Peyer's patch (tissue), 4 donors: ENCODE data around the gene ATP6V0D1.

Experiments used
- POLR2A ChIP-seq, 2 donors: fragments of 450-650 bp; IDR thresholded peaks; one replicate each; pipeline ENCODE4 v1.5.1; 2017; ENCODE audit warnings: antibody characterized with exemption in 2 of 2, mild to moderate bottlenecking in 2 of 2, moderate library complexity in 2 of 2
- TF ChIP-seq, protein P1 (sequence below), 6 experiments: fragments of 450-650 bp in 4 of 6; fragments of 200-600 bp in 2 of 6; sonication (generic) in 1 of 6; IDR thresholded peaks; one replicate each; pipeline ENCODE4 v1.5.1; 2017 to 2019; ENCODE audit warnings: antibody characterized with exemption in 6 of 6, mild to moderate bottlenecking in 3 of 6, moderate library complexity in 1 of 6

DNA sequence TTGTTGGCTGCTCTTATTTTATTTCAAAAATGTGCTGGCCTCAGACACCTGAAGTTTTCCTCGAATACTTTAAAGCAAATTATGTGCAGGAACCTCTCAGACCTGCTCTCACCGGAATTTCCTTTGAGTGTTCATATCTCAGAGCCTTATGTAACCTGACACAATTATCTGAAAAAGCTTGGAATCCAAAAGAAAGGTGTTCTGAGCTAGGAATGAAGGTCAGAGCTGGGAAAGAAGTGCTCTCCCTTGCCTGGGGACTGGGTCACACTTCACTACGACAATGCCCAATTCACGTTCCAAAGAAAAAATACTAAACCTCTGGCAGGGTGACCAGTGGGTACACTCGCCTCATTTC lies 56.7 kb downstream of the ATP6V0D1 start:
- TF ChIP-seq, protein P1, sequence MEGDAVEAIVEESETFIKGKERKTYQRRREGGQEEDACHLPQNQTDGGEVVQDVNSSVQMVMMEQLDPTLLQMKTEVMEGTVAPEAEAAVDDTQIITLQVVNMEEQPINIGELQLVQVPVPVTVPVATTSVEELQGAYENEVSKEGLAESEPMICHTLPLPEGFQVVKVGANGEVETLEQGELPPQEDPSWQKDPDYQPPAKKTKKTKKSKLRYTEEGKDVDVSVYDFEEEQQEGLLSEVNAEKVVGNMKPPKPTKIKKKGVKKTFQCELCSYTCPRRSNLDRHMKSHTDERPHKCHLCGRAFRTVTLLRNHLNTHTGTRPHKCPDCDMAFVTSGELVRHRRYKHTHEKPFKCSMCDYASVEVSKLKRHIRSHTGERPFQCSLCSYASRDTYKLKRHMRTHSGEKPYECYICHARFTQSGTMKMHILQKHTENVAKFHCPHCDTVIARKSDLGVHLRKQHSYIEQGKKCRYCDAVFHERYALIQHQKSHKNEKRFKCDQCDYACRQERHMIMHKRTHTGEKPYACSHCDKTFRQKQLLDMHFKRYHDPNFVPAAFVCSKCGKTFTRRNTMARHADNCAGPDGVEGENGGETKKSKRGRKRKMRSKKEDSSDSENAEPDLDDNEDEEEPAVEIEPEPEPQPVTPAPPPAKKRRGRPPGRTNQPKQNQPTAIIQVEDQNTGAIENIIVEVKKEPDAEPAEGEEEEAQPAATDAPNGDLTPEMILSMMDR (IDR thresholded peaks at IDR 0.05), result no peak
- no peak for TF ChIP-seq POLR2A (IDR thresholded peaks at IDR 0.05)
